T follicular helper cell (primary cell): ENCODE measurements around the gene MYH10.

Experiments used
- DNase-seq: peaks from one replicate; pipeline ENCODE4 v3.0.0-alpha.2; 2020; ENCODE audit warnings: low read depth

The MYH10 gene

GRCh38 chr17:8473451-8474192 lies 156.9 kb downstream of the MYH10 start:
- no peak for DNase-seq

GRCh38 chr17:8472663-8473062 lies 157.9 kb downstream of the MYH10 start:
- DNase-seq = no peak

- no peak for DNase-seq
These were observed 160.0 kb downstream of the MYH10 start for GRCh38 chr17:8470447-8471047.

GRCh38 chr17:8469964-8470363 lies 160.6 kb downstream of the MYH10 start:
- DNase-seq = no peak

- DNase-seq = no peak
These were observed 161.5 kb downstream of the MYH10 start for GRCh38 chr17:8468980-8469379.

- DNase-seq = no peak
These were observed 162.4 kb downstream of the MYH10 start for GRCh38 chr17:8468127-8468526.

- no peak for DNase-seq
These were observed 163.0 kb downstream of the MYH10 start for GRCh38 chr17:8467527-8467926.

- no peak for DNase-seq
These were observed 163.7 kb downstream of the MYH10 start for GRCh38 chr17:8466873-8467272.

GRCh38 chr17:8466456-8466855 lies 164.1 kb downstream of the MYH10 start:
- DNase-seq = no peak

- DNase-seq = no peak
These were observed 164.8 kb downstream of the MYH10 start for GRCh38 chr17:8465759-8466158.

GRCh38 chr17:8465356-8465755 lies 165.2 kb downstream of the MYH10 start:
- DNase-seq = no peak

- DNase-seq = no peak
These were observed 165.6 kb downstream of the MYH10 start for GRCh38 chr17:8464941-8465340.

- no peak for DNase-seq
These were observed 167.4 kb downstream of the MYH10 start for GRCh38 chr17:8463099-8463498.

GRCh38 chr17:8462564-8462963 lies 168.0 kb downstream of the MYH10 start:
- no peak for DNase-seq

- DNase-seq = no peak
These were observed 170.7 kb downstream of the MYH10 start for GRCh38 chr17:8459831-8460230.

GRCh38 chr17:8459107-8459506 lies 171.4 kb downstream of the MYH10 start:
- DNase-seq = no peak

- DNase-seq = no peak
These were observed 172.4 kb downstream of the MYH10 start for GRCh38 chr17:8458128-8458527.

GRCh38 chr17:8455665-8456209 lies 174.8 kb downstream of the MYH10 start:
- no peak for DNase-seq

GRCh38 chr17:8453326-8453725 lies 177.2 kb downstream of the MYH10 start:
- no peak for DNase-seq

GRCh38 chr17:8451933-8452614 lies 178.5 kb downstream of the MYH10 start:
- no peak for DNase-seq

- DNase-seq = no peak
These were observed 182.2 kb downstream of the MYH10 start for GRCh38 chr17:8448310-8448709.

GRCh38 chr17:8447799-8448198 lies 182.7 kb downstream of the MYH10 start:
- DNase-seq = no peak

GRCh38 chr17:8445536-8445935 lies 185.0 kb downstream of the MYH10 start:
- no peak for DNase-seq
